ENCODE data around the gene PLXDC1.
A peak's percentile ranks its signal among the peaks of the same experiment; 100 is the strongest.
"Not testable (repeated sequence)": the region's sequence is repeated elsewhere in the genome, so short reads cannot be mapped to it uniquely, and the experiment has no call there.

Gene PLXDC1

DNA sequence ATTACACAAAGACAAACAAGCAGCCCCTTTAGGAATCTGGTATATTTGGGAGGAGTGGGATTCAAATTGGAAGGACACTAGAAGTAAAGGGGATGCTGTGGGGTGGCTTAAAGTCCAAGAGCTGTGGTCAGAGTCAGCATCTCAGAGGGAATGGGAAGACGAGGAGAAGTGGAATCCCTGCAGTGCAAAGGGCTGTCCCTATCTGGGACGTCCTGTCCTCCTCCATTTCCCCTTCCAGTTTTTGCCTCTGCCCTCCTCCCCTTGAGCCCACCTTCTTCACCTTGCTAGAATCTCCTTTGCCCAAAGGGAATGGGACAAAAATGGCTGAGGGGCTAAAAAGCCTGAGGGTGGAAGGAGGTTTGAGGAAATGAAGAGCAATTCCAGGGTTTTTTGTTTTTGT lies 4.2 kb upstream of the PLXDC1 start:
- no peak for DNase-seq (ENCODE audit: low read depth in 2 of 2)

DNA sequence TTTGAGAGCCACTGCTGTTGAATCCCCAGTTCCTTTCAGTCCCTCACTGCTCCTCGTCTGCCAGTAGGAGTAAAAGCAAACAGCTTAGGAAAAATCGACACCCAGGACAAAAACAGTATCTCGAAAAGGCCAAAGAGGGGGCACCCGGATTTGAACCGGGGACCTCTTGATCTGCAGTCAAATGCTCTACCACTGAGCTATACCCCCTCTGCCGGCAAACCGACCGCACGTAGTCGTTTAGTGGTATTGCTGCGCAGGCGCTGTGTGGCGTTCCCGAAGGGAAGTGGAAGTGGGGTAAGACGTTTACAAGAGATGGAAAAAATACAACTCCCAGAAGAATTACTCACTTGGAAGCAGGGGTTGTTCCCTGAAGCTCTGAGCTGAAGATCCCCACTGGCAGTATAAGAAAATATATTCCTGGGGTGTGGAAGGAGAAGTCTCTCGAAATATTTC lies 2.2 kb upstream of the PLXDC1 start:
- DNase-seq (ENCODE audit: low read depth in 2 of 2), result peak; percentile 73 to 76

DNA sequence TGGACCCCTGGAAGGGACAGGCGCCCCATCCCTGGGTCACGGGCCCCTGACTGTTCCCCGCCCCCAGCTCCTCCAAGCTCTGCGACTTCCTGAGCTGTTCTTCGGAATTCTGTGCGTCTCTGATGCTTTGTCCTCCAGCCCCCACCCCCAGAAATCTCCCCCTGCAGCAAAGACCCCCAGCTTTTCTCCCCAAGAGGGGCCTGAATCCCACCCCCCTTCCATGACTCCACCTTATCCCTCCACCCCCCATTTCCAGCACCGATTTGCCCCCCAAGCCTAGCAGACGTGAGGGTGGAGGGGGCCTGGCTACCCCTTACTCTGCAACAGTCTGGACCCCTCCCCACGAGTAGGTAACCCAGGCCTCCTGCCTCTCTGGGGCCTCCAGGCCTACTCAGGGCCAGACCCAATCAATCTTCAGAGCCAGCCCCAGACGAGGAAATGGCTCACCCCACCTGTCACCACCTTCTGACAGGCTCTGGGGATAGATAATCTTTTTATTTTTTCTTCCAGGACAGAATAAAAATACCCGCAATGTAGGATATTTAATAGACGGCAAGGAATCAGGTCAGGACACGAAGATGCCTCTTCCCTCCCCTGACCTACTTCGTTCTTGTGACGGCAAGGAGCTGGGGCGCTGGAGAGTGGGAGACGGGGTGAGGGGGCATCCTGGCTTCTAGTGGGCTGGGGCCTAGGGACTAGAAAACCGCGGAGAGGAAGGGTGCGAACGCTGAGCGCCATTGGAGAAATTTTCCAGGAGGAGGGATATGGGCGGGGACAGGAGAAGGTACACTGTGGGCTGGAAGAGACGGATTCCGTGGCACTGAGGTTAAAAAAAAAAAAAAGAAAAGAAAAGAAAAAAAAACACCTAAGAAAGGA lies 744 bp upstream of the PLXDC1 start:
- DNase-seq (ENCODE audit: low read depth in 2 of 2), result no peak

DNA sequence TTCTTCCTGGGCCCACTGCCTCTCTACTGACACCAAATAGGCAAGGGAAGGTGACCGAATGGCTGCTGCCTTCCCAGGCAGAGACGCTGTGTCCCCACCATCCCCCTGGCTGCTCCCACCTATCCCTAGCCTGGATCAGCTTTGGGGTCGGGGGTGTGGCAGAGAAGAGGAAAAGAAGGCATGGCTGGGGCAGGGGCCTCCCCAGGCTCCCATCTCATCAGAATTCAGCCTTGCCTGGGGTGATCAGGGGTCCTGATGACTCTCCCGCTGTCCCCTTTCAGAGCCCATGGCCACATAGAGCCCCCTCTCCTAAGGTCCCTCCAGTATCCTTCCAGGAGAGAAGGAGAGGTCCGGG lies 665 bp downstream of the PLXDC1 start:
- no peak for DNase-seq (ENCODE audit: low read depth in 2 of 2)

DNA sequence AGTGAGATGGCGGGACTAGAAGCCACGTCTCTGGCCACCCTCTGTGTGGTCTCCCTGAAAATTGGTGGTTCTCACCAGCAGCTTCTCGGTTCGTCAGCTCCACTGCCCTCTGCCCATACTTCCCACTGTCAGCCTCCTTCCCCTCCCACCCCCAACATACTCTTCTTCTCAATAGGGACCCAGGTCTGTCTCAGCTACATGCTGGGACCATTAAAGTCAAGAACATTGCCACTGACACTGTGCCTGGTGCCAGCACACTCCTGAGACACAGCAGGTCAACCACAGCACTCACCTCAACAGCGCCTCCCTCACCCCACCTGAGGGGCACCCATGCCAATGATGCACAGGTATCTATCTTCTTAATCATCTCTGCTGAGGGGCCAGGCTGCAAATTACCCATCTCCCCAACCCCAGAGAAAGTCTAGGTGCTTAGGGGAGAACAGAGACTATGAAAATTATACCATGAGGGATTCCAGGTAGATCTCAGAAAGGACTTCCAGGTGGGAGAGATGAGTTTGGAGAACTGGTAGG lies 1.3 kb downstream of the PLXDC1 start:
- no peak for DNase-seq (ENCODE audit: low read depth in 2 of 2)

DNA sequence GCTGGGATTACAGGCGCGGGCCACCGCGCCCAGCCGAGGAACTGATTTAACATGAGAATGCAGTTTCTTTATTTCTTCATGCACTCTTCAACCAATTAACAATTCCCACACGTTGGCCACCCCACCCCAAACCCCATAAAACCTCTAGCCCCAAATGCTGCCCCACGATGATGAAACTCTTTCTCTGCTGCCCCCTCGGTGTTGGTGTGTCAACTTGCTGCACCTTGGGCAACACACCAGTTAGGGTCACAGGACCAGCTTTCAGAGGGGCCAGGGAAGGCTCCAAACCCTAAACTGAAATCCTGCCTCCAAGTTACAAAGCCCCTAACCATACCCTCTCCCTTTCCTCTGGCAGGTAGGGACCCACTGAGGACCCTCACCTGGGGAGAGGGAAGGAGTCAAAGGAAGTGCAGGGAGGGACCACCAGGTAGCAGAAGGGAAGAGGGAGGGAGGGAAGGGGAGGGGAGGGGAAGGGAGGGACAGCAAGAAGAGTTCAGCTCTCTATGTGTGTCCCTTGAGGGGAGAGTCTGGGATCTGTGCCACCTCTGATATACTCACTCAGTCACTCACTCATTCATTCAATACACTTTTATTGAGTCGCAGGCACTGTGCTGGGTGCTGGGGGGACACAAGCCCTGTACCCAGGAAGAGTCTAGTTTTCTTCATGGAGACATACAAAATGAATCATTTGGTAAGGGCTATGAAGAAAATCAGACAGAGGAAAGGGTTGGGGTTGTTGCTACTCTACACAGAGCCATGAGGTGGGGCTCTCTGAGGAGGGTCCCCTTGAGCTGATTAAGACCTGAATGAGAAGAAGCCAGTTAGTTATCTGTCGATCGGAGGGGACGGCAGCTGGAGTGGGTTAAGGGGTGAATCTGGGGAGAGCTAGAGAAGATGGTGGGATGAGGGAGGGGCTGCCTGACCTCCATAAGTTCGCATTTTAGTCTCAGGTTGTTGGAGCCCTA lies 3.9 kb downstream of the PLXDC1 start:
- DNase-seq (ENCODE audit: low read depth in 2 of 2), result no peak

DNA sequence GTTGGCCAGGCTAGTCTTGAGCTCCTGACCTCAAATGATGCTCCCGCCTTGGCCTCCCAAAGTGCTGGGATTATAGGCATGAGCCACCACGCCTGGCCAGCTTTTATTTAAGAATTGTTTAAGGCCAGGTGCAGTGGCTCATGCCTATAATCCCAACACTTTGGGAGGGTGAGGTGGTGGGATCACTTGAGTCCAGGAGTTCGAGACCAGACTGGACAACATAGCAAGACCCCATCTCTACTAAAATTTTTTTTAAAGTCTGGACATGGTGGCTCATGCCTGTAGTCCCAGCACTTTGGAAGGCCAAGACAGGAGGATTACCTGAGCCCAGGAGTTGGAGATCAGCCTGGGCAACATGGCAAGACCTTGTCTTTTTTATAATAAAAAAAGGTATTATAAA lies 5.2 kb downstream of the PLXDC1 start:
- no peak for DNase-seq (ENCODE audit: low read depth in 2 of 2)

DNA sequence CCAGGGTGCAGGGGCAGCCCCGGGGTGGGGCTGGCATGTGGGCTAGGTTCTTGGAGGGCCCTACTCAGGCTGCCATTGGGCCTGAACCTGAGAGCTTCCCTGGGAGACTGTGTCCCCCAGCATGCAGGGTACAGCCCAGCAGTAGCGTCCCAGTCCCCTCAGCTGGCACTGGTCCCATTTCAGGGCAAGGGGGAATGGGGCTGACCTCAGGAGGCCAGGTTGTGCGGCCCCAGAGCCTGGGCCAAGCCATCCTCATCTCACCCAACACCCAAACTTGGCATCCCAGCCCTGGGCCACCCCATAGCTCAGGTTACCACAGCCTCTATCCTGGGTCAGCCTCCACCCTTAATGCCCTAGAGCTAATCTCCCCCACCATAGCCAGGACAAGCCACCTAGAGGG lies 6.3 kb downstream of the PLXDC1 start:
- no peak for DNase-seq (ENCODE audit: low read depth in 2 of 2)

DNA sequence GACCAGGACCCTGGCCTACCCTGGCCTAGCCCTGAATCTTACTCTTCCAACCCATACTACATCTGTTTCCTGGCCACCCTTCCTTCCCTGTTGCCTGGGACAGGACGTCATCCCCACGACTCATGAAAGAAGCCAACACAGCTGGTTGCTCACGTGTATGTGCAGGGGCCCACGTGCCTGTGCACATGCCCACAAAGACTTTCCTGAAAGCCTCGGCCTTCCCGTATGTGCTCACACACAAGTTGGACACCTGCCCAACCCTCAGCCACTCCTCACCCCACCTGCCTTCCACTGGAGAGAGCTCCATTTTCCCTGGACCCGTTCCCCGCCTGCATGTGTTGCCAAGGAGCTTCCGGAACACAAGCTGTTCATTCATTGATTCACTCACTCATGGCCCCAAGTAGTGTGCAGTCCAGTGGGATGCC lies 7.0 kb downstream of the PLXDC1 start:
- DNase-seq (ENCODE audit: low read depth in 2 of 2), result peak; percentile 62 to 63

DNA sequence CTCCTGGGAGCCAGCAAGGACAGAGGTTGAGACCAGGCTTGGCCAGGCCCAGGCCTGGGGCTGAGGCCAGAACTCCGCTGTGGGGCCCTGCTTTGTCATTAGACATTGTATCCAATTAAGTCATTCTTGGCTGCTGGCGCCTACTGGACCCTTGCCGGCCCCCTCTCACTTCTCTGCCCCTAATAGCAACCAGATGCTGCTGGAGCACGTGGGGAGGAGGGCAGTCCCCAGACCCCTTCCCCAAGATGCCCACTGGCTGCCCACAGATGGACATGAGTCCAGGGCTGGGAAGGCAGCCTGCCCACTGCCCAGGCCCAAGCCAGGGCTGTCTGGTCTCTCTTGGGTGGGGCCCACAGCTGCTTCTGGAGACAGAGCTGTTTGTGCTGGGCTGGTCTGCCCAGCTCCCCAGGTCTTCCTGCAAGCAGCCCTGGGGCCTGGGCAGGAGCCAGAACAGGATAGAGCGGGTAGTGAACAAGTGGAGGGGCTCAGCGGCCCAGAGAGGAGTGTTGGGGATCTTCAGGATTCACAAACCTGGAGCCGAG lies 7.8 kb downstream of the PLXDC1 start:
- DNase-seq (ENCODE audit: low read depth in 2 of 2), result no peak

DNA sequence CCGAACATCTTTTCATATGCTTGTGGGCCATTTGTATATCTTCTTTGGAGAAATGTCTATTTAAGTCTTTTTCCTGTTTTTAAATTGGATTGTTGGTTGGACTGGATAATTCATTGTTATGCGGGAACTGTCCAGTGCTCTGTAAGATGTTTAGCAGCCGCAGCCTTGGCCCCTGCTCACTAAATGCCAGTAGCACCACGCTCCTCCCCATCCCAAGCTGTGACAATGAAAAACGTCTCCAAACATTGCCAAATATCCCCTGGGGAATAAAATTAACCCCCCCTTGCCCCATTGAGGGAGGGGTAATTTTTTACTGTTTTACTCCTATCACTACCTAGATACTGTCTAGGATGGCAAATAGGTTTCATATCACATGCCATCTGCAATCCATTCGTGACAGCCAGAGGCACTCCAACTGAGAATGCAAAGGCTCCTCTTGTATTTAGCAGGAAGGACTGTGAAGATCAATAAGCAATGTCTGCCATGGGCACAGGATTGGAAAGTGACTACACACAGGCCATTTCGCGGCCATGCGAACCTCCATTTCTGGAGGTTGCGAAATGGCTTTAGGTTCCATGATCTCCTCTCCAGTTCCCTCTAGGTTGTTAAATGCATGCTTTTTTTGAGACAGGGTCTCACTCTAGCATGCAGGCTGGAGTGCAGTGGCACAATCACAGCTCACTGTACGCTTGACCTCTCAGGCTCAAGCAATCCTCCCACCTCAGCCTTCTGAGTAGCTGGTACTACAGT lies 9.3 kb downstream of the PLXDC1 start:
- no peak for DNase-seq (ENCODE audit: low read depth in 2 of 2)

DNA sequence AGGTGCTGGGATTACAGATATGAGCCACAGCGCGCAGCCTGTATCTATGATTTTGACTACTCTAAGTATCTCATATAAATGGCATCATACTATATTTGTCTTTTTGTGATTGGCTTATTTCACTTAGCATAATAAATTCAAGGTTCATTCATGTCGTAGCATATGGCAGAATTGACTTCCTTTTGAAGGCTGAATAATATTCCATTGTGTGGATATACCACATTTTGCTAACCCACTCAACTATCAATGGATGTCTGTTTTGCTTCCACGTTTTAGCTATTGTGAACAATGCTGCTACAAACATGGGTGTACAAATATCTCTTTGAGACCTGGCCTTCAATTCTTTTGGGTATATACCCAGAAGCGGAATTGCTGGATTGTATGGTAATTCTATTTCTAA lies 10.1 kb downstream of the PLXDC1 start:
- DNase-seq (ENCODE audit: low read depth in 2 of 2), result no peak

DNA sequence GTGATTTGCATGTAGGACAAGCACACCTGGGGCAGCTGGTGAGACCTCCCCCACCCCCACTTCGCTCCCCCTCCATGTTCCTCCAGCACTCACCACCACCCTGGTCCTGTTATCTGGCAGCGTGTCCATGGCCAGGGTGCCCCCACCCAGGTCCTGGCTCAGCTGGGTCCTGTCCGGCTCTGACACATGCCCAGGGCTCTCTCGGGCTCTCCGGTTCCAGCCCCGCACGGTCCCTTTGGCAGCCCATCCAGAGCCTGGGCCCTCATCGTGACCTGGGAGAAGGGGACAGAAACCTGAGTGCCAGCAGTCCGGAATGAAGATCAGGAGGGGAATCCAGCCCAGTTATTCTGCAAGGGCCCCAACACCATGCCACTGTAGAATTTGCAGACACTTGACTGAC lies 11.9 kb downstream of the PLXDC1 start:
- no peak for DNase-seq (ENCODE audit: low read depth in 2 of 2)

DNA sequence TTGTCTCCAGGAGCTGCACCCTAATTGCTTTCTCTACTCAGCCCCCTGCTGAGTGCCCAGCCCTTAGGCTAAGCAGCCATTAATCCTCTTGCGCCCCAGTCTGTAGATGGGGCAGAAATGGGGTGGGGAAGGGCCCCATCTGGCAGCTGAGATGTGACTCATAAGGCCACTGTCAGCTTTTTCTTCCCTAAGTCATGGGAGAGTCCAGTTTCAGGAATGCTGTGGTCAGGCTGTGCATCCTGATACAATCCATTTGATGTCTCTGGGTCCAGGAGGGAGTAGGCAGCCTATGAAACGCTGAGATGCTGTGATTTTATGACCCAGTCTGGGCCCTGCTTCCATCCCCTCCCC lies 12.3 kb downstream of the PLXDC1 start:
- DNase-seq (ENCODE audit: low read depth in 2 of 2), result peak; percentile 60 to 62

DNA sequence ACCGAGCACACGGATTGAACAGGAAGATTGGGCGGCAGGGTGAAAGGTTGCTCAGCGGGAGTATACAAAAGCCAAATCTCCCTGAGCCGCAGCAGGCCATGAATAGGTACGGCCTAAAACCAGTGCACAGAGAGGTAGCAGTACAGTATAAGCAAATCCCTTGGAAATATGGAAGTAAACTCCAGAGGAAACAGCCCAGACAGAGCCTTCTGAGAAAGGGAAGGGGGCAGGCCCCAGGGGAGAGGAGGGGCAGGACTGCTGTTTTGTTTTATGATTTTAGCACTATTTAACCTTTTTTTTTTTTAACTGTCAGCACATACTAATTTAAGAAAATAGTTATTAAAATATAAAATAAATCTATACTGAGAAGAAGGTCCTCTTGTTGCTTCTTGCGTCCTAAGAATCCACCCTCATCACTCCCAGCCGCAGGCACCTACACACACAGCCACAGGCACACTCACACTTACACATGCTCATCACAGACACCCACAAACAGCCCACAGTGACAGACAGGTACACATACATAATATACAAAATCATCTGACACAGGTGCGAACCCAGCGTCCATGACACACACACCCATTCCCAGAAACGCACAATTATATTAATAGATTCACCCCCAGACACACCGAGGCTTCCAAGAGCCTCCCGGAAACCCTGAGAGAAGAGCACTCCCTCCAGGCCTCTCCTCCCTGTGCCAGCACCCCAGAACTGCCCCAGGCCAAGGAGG lies 12.8 kb downstream of the PLXDC1 start:
- DNase-seq (ENCODE audit: low read depth in 2 of 2), result no peak

DNA sequence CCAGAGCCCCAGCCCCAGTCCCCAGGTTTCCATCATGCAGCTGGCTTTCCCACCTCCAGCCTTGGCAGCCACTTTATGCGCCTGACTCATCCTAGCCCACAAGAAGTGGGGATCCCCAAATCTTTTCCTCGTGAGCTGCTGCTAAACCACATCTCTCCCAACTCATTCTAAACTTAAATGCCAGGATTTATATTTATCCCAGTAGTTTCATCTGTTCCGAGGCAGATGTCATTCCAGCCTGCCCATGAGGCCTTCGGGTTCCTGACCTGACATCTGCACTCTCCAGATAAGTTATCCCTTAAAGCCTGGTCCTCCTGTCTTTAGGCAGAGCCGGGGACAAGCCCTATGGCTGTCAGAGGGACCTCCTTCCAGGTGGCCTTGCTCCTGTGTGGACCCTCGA lies 16.6 kb downstream of the PLXDC1 start:
- no peak for DNase-seq (ENCODE audit: low read depth in 2 of 2)

DNA sequence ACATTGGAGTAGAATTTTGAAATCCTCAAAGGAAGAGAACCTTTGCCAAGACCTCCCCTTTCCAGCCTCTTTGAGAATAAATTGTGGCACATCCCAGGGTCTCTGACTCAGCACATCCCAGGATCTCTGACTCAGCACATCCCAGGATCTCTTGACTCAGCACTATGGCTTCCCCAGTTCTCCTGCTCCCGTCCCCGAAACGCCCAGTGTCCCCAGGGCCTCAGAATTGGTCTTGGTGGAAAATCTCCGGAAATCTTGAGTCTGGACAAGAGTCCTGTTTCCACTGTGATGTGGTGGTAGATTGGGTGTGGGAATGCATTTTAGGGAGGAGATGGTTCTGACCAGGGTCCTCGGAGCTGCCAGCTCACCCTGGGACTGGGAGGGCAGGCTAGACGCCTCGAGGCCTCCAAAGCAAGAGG lies 19.2 kb downstream of the PLXDC1 start:
- peak; percentile 82 to 83 for DNase-seq (ENCODE audit: low read depth in 2 of 2)

DNA sequence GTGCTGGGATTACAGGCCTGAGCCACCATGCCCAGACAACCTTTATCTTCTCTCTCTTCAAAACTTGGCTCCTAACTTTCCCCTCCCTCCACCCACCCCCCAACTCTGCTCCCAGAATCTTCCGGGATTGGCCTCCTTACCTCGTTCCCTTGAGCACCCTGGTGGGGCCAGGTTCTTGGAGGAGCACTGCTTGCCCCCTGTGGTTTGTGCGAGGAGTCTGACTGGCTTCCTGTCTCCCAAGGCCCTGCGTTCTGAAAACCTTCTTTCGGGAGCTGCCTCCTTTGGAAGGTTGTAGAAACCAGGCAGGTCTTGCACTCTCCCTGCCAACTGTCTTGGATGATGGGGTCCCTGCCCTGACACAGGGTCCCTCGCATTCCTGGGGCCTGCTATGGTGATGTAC lies 19.8 kb downstream of the PLXDC1 start:
- DNase-seq (ENCODE audit: low read depth in 2 of 2), result no peak

DNA sequence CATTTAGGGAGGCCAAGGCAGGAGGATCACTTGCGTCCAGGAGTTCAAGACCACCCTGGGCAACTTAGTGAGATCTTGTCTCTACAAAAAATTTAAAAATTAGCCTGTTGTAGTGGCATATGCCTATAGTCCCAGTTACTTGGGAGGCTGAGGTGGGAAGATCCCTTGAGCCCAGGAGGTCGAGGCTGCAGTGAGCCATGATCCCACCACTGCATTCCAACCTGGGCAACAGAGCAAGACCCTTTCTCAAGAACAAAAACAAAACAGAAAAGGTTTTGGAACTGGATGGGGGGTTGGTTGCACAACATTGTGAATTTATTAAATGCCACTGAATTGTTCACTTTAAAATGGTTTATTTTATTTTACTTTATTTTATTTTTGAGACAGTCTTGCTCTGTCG lies 21.2 kb downstream of the PLXDC1 start:
- DNase-seq (ENCODE audit: low read depth in 2 of 2), result no peak

DNA sequence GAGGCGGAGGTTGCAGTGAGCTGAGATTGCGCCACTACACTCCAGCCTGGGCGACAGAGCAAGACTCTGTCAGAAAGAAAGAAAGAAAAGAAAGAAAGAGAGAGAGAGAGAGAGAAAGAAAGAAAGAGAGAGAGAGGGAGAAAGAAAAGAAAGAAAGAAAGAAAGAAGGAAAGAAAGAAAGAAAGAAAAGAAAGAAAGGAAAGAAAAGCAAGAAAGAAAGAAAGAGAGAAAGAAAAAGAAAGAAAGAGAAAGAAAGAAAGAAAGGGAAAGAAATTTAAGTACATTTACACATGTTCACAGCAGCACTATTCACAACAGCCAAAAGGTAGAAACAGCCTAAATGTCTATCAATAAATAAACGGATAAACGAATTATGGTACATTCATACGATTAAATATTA lies 21.9 kb downstream of the PLXDC1 start:
- DNase-seq (ENCODE audit: low read depth in 2 of 2), result not testable (repeated sequence)

DNA sequence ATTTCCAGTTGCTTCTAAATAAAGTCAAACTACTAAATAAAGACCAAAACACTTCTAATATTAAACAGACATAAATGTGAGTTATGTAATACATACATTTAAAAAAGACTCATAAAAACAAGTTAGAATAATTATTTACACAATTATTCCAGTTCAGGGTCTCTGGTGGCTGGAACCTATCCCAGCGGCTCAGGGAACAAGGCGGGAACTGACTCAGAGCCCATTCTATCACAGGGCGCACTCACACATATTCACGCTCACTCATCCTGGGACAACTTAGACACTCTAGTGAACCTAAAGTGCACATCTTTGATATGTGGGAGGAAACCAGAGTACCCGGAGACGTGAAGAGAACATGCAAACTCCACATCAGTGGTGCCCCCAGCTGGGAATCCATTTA lies 25.0 kb downstream of the PLXDC1 start:
- DNase-seq (ENCODE audit: low read depth in 2 of 2), result no peak
